Activated T-helper 17 cell treated with anti-CD3 and anti-CD28 coated beads, Interleukin-2, amount 50 U/mL, for 72 hours (primary cell): Measurements from ENCODE around the gene NUTM2B. TPM values are rescaled to one million over a fixed set of nuclear protein-coding genes. Genes with fewer than 3 reads are reported as not detected.
A peak's percentile ranks its signal among the peaks of the same experiment; 100 is the strongest.
"Not testable (repeated sequence)": the region's sequence is repeated elsewhere in the genome, so short reads cannot be mapped to it uniquely, and the experiment has no call there.

Experiments used
- ATAC-seq: fragments of 150-1000 bp; cut with Tn5 transposase; replicated peaks from 2 replicates; pipeline ENCODE4 v1.10.0; 2021; ENCODE audit warnings: mild to moderate bottlenecking, moderate library complexity
- H3K27ac Mint-ChIP-seq: one replicate; pipeline ENCODE4 v1.8.0; 2022; ENCODE audit warnings: mixed read lengths
- H3K27me3 Mint-ChIP-seq: one replicate; pipeline ENCODE4 v1.8.0; 2022; ENCODE audit warnings: mixed read lengths
- H3K36me3 Mint-ChIP-seq: one replicate; pipeline ENCODE4 v1.8.0; 2022; ENCODE audit warnings: low read depth, mild to moderate bottlenecking, mixed read lengths
- H3K4me1 Mint-ChIP-seq: one replicate; pipeline ENCODE4 v1.8.0; 2022; ENCODE audit warnings: mixed read lengths
- H3K4me3 Mint-ChIP-seq: one replicate; pipeline ENCODE4 v1.8.0; 2022; ENCODE audit warnings: mild to moderate bottlenecking, mixed read lengths
- H3K9me3 Mint-ChIP-seq: one replicate; pipeline ENCODE4 v1.8.0; 2022; ENCODE audit warnings: mixed read lengths
- total RNA-seq, 2 donors: library from RNA; stranded (reverse); gene quantifications; one replicate each; pipeline ENCODE4 v1.2.3, GENCODE V29; 2022

NUTM2B gene, protein sequence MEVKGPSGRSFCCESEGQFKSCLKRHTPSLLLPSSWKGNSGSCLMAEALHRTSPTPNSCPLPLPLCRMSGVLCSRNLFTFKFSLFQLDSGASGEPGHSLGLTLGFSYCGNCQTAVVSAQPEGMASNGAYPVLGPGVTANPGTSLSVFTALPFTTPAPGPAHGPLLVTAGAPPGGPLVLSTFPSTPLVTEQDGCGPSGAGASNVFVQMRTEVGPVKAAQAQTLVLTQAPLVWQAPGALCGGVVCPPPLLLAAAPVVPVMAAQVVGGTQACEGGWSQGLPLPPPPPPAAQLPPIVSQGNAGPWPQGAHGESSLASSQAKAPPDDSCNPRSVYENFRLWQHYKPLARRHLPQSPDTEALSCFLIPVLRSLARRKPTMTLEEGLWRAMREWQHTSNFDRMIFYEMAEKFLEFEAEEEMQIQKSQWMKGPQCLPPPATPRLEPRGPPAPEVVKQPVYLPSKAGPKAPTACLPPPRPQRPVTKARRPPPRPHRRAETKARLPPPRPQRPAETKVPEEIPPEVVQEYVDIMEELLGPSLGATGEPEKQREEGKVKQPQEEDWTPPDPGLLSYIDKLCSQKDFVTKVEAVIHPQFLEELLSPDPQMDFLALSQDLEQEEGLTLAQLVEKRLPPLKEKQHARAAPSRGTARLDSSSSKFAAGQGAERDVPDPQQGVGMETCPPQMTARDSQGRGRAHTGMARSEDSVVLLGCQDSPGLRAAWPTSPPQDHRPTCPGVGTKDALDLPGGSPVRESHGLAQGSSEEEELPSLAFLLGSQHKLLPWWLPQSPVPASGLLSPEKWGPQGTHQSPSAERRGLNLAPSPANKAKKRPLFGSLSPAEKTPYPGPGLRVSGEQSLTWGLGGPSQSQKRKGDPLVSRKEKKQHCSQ
- total RNA-seq = under 1 TPM; 0.26 to 0.45 TPM

DNA sequence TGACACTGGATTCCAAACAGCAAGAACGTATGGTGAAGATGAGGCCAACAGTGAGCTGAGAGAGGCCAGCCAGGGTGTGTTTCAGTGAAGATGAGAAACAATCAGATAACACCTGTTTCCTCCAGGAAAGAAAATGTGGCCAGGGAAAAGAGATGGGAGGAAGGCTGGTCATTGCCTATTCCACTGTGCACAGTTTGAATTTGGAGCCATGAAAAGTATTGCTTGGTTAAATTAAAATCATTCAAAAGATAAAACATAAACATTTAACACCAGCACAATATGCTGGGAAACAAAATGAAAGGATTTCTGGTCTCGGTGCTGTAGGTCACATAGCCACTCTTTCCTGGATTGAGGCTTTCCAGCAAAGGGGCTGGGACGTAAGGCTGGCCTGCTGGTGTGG is at the start of gene NUTM2B:
Gene NUTM2B (plus strand): TSS at position 301 of the 400 bp plus-strand sequence. CDS start 383 bp downstream, outside the sequence.
- not testable (repeated sequence) for H3K27ac Mint-ChIP-seq, H3K4me3 Mint-ChIP-seq, ATAC-seq, H3K9me3 Mint-ChIP-seq, H3K36me3 Mint-ChIP-seq, H3K27me3 Mint-ChIP-seq, H3K4me1 Mint-ChIP-seq

DNA sequence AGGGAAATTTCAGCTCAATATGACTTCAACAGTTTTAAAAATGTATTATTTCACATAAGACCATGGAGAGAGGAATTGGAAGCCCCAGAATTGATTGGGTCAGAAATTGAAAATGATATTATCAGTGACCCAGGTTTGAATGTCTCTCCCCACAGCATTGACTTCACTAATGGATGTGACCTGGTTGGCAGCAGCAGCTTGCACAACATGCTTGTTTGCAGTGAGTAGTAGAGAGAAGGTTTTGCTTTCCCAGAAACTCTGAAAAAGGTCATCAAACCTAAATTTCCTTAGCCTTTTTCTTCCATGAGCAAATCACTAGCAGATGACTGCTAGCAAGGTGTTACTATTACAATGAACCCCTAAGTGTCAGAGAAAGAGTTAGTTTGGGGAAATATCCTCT is 39.7 kb upstream of the NUTM2B start:
- H3K9me3 Mint-ChIP-seq, H3K27ac Mint-ChIP-seq, ATAC-seq, H3K4me3 Mint-ChIP-seq, H3K36me3 Mint-ChIP-seq, H3K4me1 Mint-ChIP-seq, H3K27me3 Mint-ChIP-seq: not testable (repeated sequence)

DNA sequence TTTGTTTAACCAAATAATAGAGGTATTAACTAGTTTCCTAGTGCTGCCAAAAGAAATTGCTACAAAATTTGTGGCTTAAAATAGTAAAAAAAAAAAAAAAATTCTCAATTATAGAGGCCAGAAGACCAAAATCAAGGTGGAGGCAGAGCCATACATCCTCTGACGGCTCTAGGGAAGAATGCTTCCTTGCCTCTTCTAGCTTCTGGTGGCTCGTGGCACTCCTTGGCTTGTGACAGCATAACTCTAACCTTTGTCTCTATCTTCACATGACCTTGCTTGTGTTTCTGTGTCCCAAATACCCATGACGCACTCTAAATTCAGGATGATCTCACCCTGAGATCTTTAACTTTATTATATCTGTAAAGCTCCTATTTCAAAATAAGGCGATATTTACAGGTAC is 38.3 kb upstream of the NUTM2B start:
- H3K27me3 Mint-ChIP-seq, H3K9me3 Mint-ChIP-seq, H3K4me3 Mint-ChIP-seq, H3K4me1 Mint-ChIP-seq, H3K27ac Mint-ChIP-seq, H3K36me3 Mint-ChIP-seq, ATAC-seq: not testable (repeated sequence)

DNA sequence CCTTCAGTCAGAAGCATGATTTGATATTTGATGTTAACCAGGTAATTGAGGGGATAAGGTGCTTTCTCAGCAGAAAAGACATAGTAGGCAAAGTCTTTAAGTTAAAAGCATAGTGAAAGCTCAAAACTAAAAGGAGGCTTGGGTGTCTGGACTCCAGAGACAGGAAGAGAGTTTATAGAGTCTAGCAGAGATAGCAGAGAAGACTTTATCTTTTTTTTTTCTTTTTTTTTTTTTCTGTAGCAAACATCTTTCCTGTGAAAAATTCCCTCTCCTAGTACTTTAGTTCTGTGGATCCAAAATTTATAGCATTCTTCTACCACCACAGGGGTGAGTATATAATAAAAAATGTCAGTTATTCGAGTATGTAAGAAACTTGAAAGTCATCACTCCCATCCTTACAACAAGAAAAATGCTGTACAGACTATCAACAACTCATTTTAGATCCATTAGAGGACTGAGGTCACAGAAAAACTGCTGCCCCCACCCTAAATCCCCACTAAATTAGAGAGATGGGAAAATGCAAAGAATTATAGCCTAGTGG is 33.7 kb upstream of the NUTM2B start:
- not testable (repeated sequence) for ATAC-seq, H3K36me3 Mint-ChIP-seq

DNA sequence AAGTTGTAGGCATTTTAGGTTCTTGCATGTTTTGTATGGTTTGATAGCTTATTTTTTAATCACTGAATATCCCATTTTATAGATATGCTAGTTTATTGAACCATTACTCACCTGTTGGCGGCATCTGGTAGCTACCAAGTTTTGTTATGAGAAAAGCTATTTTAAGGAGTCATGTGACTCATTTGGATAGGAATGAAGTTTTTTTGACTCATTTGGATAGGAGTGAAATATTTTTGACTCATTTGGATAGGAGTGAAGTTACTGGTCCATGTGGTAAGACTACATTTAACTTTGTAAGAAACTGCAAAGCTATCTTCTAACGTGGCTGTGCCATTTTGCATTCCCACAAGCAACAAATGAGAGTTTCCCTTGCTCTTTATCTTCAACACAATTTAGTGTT is 28.1 kb upstream of the NUTM2B start:
- H3K36me3 Mint-ChIP-seq, H3K4me3 Mint-ChIP-seq, H3K4me1 Mint-ChIP-seq, H3K27ac Mint-ChIP-seq, H3K9me3 Mint-ChIP-seq, H3K27me3 Mint-ChIP-seq: not testable (repeated sequence)
- ATAC-seq = peak; percentile 94

More for the DNA sequence above, 33.7 kb upstream of the NUTM2B start:
- H3K4me3 Mint-ChIP-seq, H3K4me1 Mint-ChIP-seq, H3K9me3 Mint-ChIP-seq, H3K27me3 Mint-ChIP-seq, H3K27ac Mint-ChIP-seq: not testable (repeated sequence)

DNA sequence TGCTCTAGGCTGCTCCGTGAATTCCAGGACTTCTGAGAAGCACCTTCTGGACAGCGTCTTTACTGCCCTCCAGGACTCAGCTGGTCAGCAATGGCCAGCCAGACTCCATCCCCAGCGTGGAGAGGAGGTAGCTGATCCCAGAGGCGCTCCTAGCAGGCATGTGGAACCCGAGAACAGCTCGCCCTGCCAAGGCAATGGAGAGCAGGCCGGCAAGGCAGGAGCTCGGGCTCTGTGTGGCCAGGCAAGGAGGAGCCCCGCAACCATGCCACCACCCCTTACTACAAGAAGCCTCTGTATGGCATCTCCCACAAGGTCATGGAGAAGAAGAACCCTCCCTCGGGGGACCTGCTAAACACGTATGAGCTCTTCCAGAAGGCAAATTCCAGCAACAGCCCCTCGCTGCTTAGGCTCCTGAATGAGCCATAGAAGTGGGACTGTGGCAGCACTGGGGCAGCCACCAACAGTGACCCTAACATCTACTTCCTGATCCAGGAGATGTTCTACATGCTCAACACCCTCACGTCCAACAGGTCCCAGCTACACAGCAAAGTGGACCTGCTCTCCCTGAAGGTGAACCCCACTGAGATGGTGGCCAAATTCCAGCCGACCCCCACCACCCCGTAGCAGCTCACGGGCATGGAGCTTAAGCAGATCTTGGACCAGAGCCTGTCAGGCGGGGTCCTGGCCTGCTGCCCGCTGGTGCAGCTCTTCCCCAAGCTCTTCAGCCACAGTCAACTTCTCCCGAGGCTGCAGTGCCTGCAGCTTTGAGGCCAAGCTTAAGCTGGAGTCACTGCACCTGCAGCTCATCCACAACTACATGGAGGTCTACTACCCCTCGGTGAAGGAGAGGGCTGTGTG is 19.8 kb upstream of the NUTM2B start:
- not testable (repeated sequence) for H3K4me1 Mint-ChIP-seq, H3K27me3 Mint-ChIP-seq, ATAC-seq, H3K27ac Mint-ChIP-seq, H3K4me3 Mint-ChIP-seq, H3K9me3 Mint-ChIP-seq
- H3K36me3 Mint-ChIP-seq = peaks cover 11% of the 10 kb centered on the region

DNA sequence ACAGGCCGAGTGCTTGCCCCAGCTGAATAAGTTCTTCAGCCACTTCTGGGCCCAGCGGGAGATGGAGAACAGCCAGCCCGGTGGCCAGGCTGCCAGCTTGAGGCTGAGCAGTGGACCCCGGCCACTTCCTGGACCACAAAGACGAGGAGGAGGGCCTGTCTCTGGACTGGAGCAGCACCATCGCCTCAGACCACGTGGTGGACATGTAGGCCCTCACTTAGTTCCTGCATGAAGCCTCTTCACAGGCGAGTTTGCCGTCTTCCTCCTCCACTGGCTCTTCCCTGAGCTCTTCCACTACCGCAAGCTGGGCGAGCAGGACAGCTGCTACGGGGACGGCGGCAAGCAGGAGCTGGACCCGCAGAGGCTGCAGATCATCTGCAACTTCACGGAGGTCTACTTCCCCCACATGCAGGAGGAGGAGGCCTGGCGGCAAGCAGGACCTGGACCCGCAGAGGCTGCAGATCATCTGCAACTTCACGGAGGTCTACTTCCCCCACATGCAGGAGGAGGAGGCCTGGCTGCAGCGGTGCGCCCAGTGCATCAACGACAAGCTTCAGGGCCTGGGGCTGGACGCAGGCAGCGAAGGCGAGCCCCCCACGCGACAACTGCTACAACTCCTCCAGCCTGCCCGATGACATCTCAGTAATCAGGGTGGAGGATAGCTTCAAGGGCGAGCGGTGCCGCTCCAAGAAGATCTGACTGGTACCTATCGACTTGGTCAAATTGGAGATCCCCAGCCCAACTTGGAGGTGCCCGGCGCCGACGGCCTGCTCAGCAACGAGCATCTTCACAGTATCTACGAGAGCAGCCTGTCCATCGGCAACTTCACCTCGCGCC is 18.9 kb upstream of the NUTM2B start:
- not testable (repeated sequence) for H3K4me3 Mint-ChIP-seq, H3K27me3 Mint-ChIP-seq, H3K27ac Mint-ChIP-seq, ATAC-seq, H3K9me3 Mint-ChIP-seq, H3K4me1 Mint-ChIP-seq
- H3K36me3 Mint-ChIP-seq = peaks cover 11% of the 10 kb centered on the region

DNA sequence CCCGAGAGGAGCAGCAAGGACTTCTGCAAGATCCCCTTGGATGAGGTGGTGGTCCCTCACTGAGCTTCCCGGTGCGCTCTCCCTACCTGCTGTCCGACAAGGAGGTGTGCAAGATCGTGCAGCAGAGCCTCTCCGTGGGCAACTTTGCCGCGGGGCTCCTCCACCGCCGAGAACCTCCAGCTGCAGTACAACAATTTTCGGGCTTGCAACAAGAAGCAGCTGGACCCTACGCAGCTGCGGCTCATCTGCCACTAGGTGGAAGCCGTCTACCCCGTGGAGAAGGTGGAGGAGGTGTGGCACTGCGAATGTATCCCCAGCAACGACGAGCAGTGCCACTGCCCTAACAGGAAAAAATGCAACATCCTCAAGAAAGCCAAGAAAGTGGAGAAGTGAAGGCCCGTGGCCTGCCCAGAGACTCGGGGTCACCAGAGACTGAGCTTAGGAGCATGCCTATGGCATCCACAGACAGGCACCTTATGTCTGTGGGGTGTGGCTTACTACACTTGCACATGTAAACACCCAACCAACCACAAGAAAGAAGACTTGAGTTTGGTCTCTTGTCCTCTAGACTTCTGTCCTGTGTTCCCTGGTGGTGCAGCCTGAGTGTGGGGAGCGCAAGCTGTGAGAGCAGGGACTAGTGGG is 17.9 kb upstream of the NUTM2B start:
- not testable (repeated sequence) for H3K27ac Mint-ChIP-seq, H3K4me3 Mint-ChIP-seq, H3K4me1 Mint-ChIP-seq, H3K9me3 Mint-ChIP-seq, H3K27me3 Mint-ChIP-seq
- peaks cover 11% of the 10 kb centered on the region for H3K36me3 Mint-ChIP-seq
- peak; percentile 100 for ATAC-seq

DNA sequence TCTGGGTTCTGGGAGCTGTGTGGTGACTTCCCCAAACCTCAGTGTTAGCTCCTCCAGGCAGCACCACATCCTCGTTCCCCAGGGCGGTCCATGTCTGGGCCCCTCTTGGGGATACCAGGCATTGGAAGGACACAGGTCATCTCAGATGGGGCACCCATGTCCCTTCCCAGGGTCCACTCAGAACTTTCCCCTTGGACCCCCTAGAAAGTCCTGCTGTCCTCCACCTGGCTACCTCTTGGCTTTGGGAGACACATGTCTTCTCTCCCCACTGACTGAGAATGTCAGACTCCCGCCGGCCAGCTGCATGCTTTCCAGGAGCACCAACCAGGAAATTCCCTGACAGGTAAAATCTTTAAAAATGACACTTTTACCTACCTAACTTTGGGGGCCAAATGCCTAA is 16.4 kb upstream of the NUTM2B start:
- H3K9me3 Mint-ChIP-seq, H3K27ac Mint-ChIP-seq, H3K27me3 Mint-ChIP-seq: not testable (repeated sequence)

DNA sequence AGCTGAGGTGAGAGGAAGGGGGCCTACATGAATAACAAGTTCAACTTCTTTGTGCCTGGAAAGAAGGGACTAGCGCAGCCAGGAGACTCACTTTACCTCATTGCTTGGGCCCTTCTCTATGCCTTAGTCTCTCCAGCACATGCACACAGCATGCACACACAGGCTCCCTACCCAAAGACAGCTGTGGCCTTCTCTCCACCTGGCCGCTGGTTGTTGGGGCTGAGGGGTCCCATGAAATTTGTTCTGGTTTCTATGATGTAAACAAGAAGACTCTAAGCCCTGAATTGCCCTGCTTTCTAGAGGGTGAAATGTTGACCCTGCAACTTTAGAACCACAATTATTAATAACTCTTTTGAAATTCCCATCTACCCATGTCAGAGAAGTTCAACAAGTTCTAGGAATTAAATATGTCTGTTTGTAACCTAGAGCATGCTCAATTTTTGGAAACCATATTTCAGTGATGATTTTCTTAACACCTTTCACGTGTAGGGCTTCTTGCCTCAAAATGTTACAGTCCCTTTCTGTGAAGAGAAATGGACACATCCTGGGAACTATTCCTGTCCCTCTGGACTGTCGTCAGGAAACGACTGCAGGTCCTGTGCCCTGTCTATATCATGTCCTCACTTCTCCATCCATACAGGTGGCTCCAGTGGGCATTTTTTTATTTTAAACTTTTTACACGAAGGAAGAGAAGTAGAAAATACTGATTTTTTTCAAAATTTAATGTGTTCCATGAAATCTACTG is 15.4 kb upstream of the NUTM2B start:
- peaks cover 11% of the 10 kb centered on the region for H3K36me3 Mint-ChIP-seq
- H3K4me1 Mint-ChIP-seq, H3K27me3 Mint-ChIP-seq, ATAC-seq, H3K4me3 Mint-ChIP-seq, H3K9me3 Mint-ChIP-seq, H3K27ac Mint-ChIP-seq: not testable (repeated sequence)

More for the DNA sequence above, 16.4 kb upstream of the NUTM2B start:
- not testable (repeated sequence) for ATAC-seq, H3K4me1 Mint-ChIP-seq, H3K4me3 Mint-ChIP-seq
- peaks cover 11% of the 10 kb centered on the region for H3K36me3 Mint-ChIP-seq

DNA sequence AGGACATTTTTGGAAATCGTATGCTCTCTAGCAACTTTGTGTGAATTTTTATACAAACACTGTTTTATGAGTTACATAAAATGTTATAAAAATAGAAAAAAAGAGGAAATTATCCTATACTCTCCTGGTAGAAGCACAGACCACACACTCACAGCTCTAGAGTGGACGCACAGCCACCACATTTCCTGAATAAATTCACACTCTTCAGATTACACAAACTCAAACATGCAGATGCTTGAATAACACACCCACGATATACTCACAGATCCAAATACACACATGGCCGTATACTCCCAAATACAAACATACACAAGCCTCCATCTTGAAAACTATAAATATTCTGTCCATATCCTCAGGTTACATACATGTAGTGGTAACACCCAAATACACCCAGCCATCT is 14.2 kb upstream of the NUTM2B start:
- ATAC-seq, H3K27ac Mint-ChIP-seq: not testable (repeated sequence)

DNA sequence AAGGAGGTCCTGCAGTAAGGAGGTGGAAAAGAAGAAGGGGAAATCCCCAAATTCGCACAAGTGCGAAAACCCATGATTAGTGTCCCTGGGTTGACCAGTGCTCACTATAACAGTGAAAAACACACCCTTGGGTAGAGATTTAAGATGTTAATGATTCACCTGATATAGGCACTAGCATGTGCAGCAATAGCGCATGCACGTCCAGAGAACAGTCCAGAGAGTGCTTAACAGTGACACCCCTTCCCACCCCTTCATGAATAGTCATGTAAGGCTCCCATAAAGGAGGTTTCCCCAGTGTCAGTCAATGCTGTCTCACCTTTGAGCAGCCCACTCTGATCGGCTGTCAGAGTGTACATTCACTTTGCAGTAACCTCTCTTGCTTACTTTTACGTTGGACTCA is 6.4 kb upstream of the NUTM2B start:
- H3K27ac Mint-ChIP-seq, H3K4me3 Mint-ChIP-seq, H3K36me3 Mint-ChIP-seq, H3K27me3 Mint-ChIP-seq, H3K9me3 Mint-ChIP-seq, H3K4me1 Mint-ChIP-seq, ATAC-seq: not testable (repeated sequence)

More for the DNA sequence above, 14.2 kb upstream of the NUTM2B start:
- not testable (repeated sequence) for H3K27me3 Mint-ChIP-seq, H3K4me3 Mint-ChIP-seq, H3K4me1 Mint-ChIP-seq, H3K9me3 Mint-ChIP-seq
- peaks cover 11% of the 10 kb centered on the region for H3K36me3 Mint-ChIP-seq

DNA sequence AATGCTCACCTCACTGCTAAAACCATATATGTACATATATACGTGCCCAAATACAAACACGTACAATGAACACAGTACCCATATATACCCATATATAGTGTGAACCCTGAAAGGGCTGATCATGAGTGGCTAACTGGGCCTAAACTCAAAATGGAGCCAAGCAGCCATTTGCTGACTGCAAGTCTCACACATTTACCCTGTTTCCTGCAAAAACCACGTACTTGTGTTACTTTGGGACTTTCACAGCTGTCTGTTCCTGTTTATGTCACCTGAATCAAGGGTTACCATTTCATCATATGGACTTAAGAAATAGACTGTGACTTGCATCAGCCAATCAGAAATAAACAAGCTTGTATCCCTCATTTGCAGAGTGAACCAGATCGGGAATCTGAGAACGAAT is 5.9 kb upstream of the NUTM2B start:
- not testable (repeated sequence) for H3K4me3 Mint-ChIP-seq, H3K36me3 Mint-ChIP-seq, H3K27ac Mint-ChIP-seq, H3K27me3 Mint-ChIP-seq, H3K4me1 Mint-ChIP-seq, ATAC-seq, H3K9me3 Mint-ChIP-seq
